ENCODE measurements around the gene TASL.
"Not testable (repeated sequence)": the region's sequence is repeated elsewhere in the genome, so short reads cannot be mapped to it uniquely, and the experiment has no call there.

Gene TASL

DNA sequence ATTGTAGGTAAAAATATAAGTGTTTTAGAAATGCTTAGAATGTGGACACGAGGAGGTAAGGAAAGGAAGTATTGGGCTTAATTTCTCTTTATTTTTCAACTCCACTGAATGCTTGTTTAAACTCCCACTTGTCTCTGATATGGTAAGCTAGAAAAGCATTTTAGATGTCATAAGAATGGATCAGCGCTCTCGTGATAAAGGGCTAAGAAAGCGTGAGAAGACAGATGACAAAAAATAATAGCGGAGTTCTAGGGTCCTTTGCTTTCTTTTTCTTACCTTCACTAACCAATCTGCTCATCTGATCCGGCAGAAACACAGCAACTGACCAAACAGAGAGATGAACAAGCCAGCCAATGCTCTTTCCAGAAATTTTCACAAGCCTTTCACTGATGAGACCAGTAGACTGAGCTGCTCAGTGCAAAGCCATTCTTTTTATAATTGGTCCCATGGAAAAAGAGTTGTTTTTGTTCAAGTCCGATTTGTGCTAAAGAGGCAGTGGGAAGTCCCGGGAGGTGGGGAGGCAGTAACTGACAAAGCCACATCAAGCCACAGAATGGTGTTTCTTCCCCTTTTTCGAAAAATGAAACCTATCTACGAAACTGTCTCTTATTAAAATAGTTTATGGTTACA lies at the start of gene TASL:
Gene TASL, minus strand, starts transcription at position 405 of the 630 bp plus-strand sequence. CDS start 17,411 bp downstream, outside the sequence.
- DNase-seq = peak in 1 of 2 experiments; percentile 0

DNA sequence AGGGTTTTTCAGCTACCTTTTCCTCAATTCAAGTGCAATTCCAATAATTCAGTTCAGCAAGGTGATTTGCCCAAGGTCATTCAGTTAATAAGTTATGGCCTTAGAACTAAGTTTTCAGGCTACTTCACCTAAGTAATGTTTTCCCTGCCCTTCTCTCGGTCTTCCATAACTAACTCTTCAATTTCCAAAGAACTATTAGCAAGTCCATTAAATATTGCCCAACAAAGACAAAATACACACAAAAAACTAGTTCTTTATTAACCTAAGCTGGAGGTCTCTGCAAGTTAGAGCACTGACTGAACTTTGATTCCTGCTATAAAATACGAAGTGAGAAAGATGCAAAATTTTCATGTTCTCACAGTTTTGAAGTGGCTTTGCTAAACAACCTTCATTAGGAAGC lies 48.8 kb upstream of the TASL start:
- no peak for DNase-seq

GRCh38 chrX:30622361-30622760 lies 44.8 kb upstream of the TASL start:
- DNase-seq = no peak

GRCh38 chrX:30620980-30621618 lies 43.5 kb upstream of the TASL start:
- DNase-seq = no peak

GRCh38 chrX:30620125-30620524 lies 42.6 kb upstream of the TASL start:
- no peak for DNase-seq

DNA sequence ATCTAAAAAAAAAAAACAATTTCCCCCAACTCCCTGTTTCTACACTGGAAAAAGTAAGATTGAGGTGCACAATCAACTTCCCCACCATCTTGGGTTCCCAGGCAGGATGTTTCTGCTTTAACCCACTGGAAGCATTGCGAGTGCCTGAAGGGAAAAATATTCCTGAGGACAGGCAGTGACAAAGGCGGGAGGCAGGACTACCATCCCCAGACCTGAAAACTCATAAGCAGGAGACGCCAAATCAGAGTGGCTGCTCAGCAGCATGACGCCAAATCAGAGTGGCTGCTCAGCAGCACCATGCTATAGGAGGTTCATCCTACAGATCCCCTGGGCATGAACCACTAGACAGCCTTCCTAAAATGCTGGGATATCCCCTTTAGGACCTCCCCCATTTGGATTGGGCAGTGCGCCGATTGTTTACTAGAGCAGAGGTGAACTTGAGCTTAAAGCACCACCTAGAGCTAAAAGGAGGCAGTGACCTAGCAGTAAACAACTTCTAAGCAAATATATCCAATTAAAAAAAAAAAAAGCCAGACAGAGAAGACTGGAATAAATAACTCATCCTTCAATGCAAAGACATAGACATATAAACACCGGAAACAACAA lies 40.7 kb upstream of the TASL start:
- DNase-seq = no peak

GRCh38 chrX:30615229-30615628 lies 37.7 kb upstream of the TASL start:
- no peak for DNase-seq

- DNase-seq = no peak
Observed at GRCh38 chrX:30613721-30614120, 36.2 kb upstream of the TASL start.

DNA sequence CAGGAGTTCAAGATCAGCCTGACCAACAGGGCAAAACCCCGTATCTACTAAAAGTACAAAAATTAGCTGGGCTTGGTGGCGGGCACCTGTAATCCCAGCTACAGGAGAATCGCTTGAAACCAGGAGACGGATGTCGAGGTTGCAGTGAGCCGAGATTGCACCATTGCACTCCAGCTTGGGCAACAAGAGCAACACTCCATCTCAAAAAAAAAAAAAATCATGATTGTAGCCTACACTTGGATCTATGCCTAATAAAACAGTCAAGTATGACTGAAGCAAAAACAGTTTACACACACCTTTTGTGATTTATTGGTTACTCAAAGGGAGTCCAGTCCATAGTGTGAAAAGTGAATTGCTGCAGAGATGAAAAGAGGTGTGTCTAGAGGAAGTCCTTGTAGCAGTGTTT lies 34.7 kb upstream of the TASL start:
- no peak for DNase-seq

- DNase-seq = no peak
Observed at GRCh38 chrX:30610026-30610425, 32.5 kb upstream of the TASL start.

DNA sequence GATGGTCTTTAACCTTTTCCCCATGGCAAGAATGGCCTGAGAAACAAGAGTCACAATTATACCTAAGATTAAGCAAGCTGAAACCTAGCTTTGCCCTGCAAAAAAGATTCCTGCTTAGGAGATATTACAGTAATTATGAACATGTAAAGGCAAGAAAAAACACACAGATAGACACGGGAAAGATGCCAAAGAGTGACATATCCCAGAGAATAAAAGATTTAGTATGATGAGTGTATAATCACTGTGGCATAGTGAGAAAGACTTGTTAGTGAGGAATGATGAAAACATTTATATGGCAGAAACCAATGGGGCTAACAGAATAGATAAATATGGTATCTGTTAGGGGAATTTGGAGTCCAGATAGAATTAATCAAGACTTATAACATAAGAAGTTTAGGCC lies 29.6 kb upstream of the TASL start:
- DNase-seq = no peak

GRCh38 chrX:30600269-30601176 lies 23.0 kb upstream of the TASL start:
- DNase-seq = not testable (repeated sequence)

DNA sequence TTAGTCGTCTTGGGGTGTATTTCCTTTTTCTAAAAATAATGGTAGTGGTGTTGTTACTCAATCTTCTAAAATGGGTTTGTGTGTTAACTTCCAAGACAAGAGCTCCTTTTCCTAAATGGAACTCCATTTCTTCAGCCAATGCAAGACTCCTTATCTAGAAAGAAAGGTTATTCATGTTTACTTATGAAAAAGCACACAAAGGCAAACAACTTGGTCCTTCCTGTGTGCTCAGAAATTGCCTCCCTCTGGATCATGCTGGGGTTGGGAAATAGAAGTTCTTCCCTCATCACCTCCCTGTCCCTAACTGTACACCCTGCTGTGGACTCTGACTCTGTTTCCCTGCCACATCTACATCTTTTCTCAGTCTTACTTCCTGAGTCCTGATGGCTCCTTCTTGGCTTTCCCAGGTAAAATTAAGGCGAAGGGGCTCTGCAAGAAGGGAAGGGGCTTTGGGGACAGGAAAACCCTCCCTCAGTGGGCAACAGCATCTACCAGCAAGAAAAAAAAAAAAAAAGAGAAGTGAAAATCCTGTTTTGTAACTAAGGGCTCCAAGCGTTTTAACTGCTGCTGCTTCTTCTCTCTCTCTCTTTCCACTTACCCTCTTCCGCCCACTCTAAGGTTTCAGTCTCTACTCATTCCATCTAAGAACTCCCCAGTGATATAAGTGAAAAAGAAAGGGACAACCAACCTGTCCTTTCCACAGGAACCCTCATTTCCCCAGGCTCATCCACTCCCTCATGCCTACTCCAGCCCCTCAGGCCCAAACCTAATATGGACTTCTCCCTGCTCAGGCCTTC lies 19.8 kb upstream of the TASL start:
- no peak for DNase-seq

DNA sequence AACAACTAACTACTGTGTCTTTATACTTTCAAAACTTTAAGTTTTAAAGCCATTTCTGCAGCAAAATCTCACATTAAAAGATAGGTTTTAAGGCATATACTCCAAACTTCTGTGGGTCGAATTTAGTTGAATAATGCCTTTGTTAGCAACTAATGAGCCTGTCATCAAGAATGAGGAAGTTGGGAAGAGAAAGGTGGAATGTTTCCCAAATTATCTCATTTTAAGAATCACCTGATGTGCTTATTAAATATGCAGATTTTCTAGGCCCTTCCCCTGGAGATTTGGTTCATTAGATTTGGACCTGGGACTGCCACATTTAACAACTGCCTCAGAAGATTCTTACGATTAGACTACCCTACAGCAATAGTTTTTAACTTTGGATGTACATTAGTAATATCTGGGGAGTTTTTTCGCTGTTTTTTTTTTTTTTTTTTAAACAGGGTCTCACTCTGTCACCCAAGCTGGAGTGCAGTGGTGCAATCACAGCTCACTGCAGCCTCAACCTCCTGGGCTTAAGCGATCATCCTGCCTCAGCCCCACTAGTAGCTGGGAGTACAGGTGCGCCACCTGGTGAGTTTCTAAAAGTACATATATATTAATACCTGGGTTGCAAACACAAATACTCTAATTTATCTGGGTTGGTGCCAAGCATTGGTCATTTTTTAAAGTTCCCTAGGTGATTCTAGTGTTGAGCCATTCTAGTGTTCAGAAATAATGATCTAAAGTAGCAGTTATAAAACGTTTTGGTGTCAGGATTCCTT lies 16.1 kb upstream of the TASL start:
- peak; percentile 2 to 11 for DNase-seq

DNA sequence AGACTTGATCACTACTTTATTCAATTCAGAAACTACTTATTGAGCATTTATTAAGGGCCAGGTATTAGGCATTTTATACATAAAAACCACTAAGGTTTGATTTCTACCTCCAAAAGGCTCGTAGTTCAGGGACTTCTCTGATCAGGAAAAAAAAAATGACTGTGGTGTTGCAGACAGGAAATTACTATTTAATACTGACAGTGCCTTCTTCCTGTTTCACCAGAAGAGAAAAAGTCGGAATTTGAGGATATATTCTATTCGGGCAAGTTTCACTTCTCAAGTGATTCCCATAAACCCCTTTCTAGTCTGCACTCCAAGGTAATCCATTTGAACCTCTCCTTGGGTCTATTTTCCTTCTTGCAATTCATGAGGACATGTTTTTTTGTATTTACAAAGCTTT lies 15.3 kb upstream of the TASL start:
- DNase-seq = no peak

- no peak for DNase-seq
Observed at GRCh38 chrX:30590368-30590767, 12.8 kb upstream of the TASL start.

GRCh38 chrX:30589146-30589888 lies 11.8 kb upstream of the TASL start:
- DNase-seq = no peak

GRCh38 chrX:30586516-30586915 lies 8.9 kb upstream of the TASL start:
- DNase-seq = no peak

DNA sequence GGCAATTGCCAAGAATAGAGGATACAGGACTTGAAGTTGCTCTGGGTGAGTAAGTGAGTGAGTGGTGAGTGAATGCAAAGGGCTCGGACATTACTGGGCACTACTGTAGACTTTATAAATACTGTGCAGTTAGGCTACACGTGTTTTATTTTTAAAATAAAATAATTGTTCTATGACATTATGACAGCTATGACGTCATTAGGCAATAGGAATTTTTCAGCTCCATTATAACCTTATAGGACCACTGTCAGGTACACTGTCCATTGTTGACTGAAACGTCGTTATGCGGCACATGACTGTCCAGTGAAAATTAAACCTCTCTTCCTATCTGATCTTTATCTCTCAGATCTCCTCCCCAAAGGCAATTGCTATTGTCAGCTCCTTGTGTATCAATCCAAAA lies 5.1 kb upstream of the TASL start:
- DNase-seq = no peak

DNA sequence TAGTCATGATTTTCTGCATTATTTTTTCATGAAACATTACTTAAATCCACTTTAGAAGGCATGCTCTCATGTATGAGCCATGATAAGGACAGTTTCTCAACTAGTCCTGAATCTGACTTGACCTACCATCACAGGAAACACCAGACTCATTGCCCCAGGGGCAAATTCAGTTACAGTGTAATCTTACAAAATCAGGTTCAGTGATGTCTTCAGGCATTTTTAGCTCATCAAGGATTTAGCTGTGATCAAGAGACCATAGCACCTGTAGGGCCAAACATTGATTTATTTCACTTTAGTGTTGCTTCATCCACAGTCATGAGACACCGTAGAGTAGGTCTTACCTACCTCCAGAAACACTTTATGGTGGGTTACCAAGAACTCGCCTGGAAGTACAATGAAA lies 3.1 kb upstream of the TASL start:
- no peak for DNase-seq

DNA sequence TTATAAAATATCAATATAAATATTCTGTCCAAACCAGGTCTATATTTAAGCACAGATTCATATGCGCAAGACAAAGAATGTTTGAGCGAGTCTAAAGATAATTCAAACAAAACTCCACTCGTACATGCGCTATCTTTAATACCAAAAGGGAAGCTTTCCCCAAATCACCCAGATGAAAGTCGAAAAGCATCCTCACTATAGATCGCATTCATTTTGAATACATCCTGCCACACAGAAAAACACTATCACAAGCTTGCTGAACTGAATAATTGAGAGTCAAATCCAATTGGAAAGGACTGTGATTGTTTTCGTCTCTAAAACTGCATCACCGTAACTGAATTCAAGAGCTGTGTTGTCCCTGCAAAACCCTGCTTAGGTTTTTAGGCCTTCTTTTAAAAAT lies 685 bp downstream of the TASL start:
- DNase-seq = no peak
